GM12878 (cell line): Measurements from ENCODE around the gene CDON. TPM values are rescaled to one million over a fixed set of nuclear protein-coding genes. Genes with fewer than 3 reads are reported as not detected.

Experiments
- ATAC-seq: fragments of 200-7000 bp; cut with Tn5 transposase; 3 replicates; pipeline ENCODE4 v1.9.1; 2020; ENCODE audit warnings: mild to moderate bottlenecking, moderate library complexity
- BruUV-seq: library from RNA; stranded (reverse); fragments of 400-500 nt; replicated peaks from 2 replicates; lab custom pipeline; 2021; lab: Mats Ljungman, UMichigan
- CTCF ChIA-PET: fragments of 300-600 bp; sonication (Branson Sonifier 250); formaldehyde crosslinking; extraction: SDS; loops from one replicate; lab custom pipeline; 2021; ENCODE audit warnings: inconsistent platforms; lab: Yijun Ruan, JAX
- POLR2A ChIA-PET: fragments of 350-600 bp; formaldehyde crosslinking; extraction: SDS; loops from one replicate; lab custom pipeline; 2021; ENCODE audit warnings: inconsistent platforms; lab: Charles Lee
- RAD21 ChIA-PET: fragments of 300-600 bp; sonication (Branson Sonifier 250); formaldehyde crosslinking; loops from one replicate; lab custom pipeline; 2023; ENCODE audit warnings: antibody characterized with exemption; ENCODE audit not compliant: unreplicated experiment; lab: Charles Lee
- SMC1A ChIA-PET: fragments of 300-600 bp; sonication (Branson Sonifier 250); formaldehyde crosslinking; loops from one replicate; lab custom pipeline; 2023; ENCODE audit not compliant: unreplicated experiment, uncharacterized antibody; lab: Charles Lee
- DNase-seq: peaks from one replicate; pipeline ENCODE4 v3.0.0-alpha.2; 2011; ENCODE audit warnings: low read depth, low spot score
- FAIRE-seq: peaks from 3 replicates; lab custom pipeline; 2011; peaks lifted over from hg19 to GRCh38; lab: Jason Lieb, UNC
- H2AFZ ChIP-seq: 2 replicates; pipeline ENCODE4 v1.6.0; 2011; ENCODE audit warnings: low read depth, low read length, control low read depth; ENCODE audit not compliant: control insufficient read depth
- H3K27ac ChIP-seq: 2 replicates; pipeline ENCODE4 v1.5.1; 2011; ENCODE audit warnings: control low read depth; ENCODE audit not compliant: control insufficient read depth, insufficient read depth
- H3K27me3 ChIP-seq, 2 experiments: replicated peaks in 1 of 2; 2 replicates each; pipeline versions ENCODE4 v1.6.0 to v1.6.1; 2011; ENCODE audit warnings: low read length in 1 of 2; ENCODE audit not compliant: control insufficient read depth in 2 of 2, insufficient read depth in 2 of 2
- H3K36me3 ChIP-seq, 2 experiments: 2 replicates each; pipeline ENCODE4 v1.5.1; 2011; ENCODE audit warnings: low read length in 1 of 2; ENCODE audit not compliant: control insufficient read depth in 2 of 2, insufficient read depth in 2 of 2
- H3K4me1 ChIP-seq: 2 replicates; pipeline ENCODE4 v1.6.1; 2011; ENCODE audit warnings: mild to moderate bottlenecking, low read length, moderate library complexity, mixed read lengths; ENCODE audit not compliant: control insufficient read depth, insufficient read depth
- H3K4me2 ChIP-seq: 2 replicates; pipeline ENCODE4 v1.6.0; 2011; ENCODE audit warnings: control low read depth; ENCODE audit not compliant: control insufficient read depth, insufficient read depth
- H3K4me3 ChIP-seq: fragments of 200-600 bp; sonication (generic); 2 replicates; pipeline ENCODE4 v1.5.1; 2016
- H3K79me2 ChIP-seq: 2 replicates; pipeline ENCODE4 v1.6.0; 2011; ENCODE audit warnings: low read length; ENCODE audit not compliant: control insufficient read depth, insufficient read depth
- H3K9ac ChIP-seq: 2 replicates; pipeline ENCODE4 v1.8.0; 2011; ENCODE audit warnings: low read length, control low read depth, mixed read lengths; ENCODE audit not compliant: control insufficient read depth, insufficient read depth
- H3K9me3 ChIP-seq: replicated peaks from 3 replicates; pipeline ENCODE4 v1.5.1; 2011; ENCODE audit warnings: mild to moderate bottlenecking, low read length; ENCODE audit not compliant: control insufficient read depth, insufficient read depth
- H4K20me1 ChIP-seq: 2 replicates; pipeline ENCODE4 v1.6.0; 2011; ENCODE audit not compliant: control insufficient read depth, insufficient read depth
- FOS ChIP-seq: IDR thresholded peaks from 3 replicates; pipeline ENCODE4 v1.6.1; 2011; ENCODE audit warnings: borderline replicate concordance; ENCODE audit not compliant: insufficient read length; ENCODE audit errors: extremely low read depth
- HDGF ChIP-seq: fragments of 450-650 bp; IDR thresholded peaks from 2 replicates; pipeline ENCODE4 v1.6.1; 2016; ENCODE audit warnings: antibody characterized with exemption
- MYC ChIP-seq: IDR thresholded peaks from 2 replicates; pipeline ENCODE4 v1.6.1; 2011; ENCODE audit warnings: mild to moderate bottlenecking, low read length, moderate library complexity, inconsistent platforms; ENCODE audit not compliant: insufficient read depth, insufficient replicate concordance, insufficient read length, severe bottlenecking
- NR2C1 ChIP-seq: fragments of 450-650 bp; IDR thresholded peaks from 2 replicates; pipeline ENCODE4 v1.6.1; 2017; ENCODE audit warnings: antibody characterized with exemption, mild to moderate bottlenecking, moderate library complexity
- NRF1 ChIP-seq: conservative IDR thresholded peaks from 2 replicates; pipeline ENCODE4 v1.6.1; 2011; ENCODE audit warnings: mild to moderate bottlenecking, low read depth, low read length, improper control_type of control experiment
- PKNOX1 ChIP-seq: fragments of 450-650 bp; IDR thresholded peaks from 2 replicates; pipeline ENCODE4 v1.6.1; 2016; ENCODE audit warnings: mild to moderate bottlenecking
- SMAD5 ChIP-seq: IDR thresholded peaks from 2 replicates; pipeline ENCODE4 v1.6.1; 2016; ENCODE audit warnings: antibody characterized with exemption, low read depth
- ZBED1 ChIP-seq: IDR thresholded peaks from 2 replicates; pipeline ENCODE4 v1.6.1; 2016; ENCODE audit warnings: borderline replicate concordance
- WGBS: methylation state at CpG from one replicate; pipeline ENCODE4 v1.1.6; 2016; ENCODE audit warnings: low lambda C conversion rate; ENCODE audit not compliant: insufficient replicate concordance, insufficient coverage; ENCODE audit errors: missing lambda C conversion rate; 5-methylcytosine and 5-hydroxymethylcytosine counted together
- in situ Hi-C: fragments of 300-500 bp; cut with MboI; formaldehyde crosslinking; loops from 9 replicates; pipeline ENCODE4 v1.14.3; 2018; ENCODE audit warnings: mixed read lengths
- intact Hi-C: fragments of 100-400 bp; cut with micrococcal nuclease; formaldehyde crosslinking; loops from one replicate; pipeline ENCODE4 v1.14.2; 2022; ENCODE audit not compliant: unreplicated experiment
- polyA plus RNA-seq, 11 experiments: library from polyadenylated mRNA; depleted of rRNA in 4 of 11; unstranded in 6 of 11; stranded (reverse) in 5 of 11; fragments of >200 nt; fragmentation: Nextera tagmentation in 4 of 11; fragmentation: Illumina TruSeq in 1 of 11; extraction: Ambion mirVana in 4 of 11; extraction: Trizol in 1 of 11; gene quantifications; 1 replicate in 1 of 11; 2 replicates in 10 of 11; pipeline versions ENCODE4 v1.2.1 to v1.2.3, GENCODE V29; 2011 to 2016; ENCODE audit warnings: inconsistent platforms in 2 of 11, missing spikeins in 2 of 11, low read depth in 1 of 11
- total RNA-seq, 4 experiments: library from RNA; depleted of rRNA in 3 of 4; stranded (reverse); fragments of >200 nt in 3 of 4; fragmentation: Illumina TruSeq in 1 of 4; extraction: Trizol in 1 of 4; gene quantifications; 2 replicates each; pipeline versions ENCODE4 v1.2.1 to v1.2.3, GENCODE V29; 2013 to 2021

CDON gene
- total and polyA plus RNA-seq, 10 of the 15 experiments (the other 5 are each of a cell fraction or from before 2014, with no cell fraction given): 0.07 to 4.2 (median 0.36) TPM

- TF ChIP-seq NR2C1: no peak
- no peak for TF ChIP-seq ZBED1
- no peak for TF ChIP-seq SMAD5
- TF ChIP-seq PKNOX1: no peak
- no peak for TF ChIP-seq FOS
- no peak for TF ChIP-seq MYC
- TF ChIP-seq HDGF: no peak
- TF ChIP-seq NRF1: no peak
- RAD21 ChIA-PET: interaction anchor here (1.2 kb wide), 1 partner anchor 26 kb away, joined by 3 read pairs; no protein-coding TSS in a partner anchor
- 0 out of 4 replicates have a peak, but pooled peaks cover 0 to 3% of the 10 kb centered on the region in 2 experiments for H3K27me3 ChIP-seq
- no peak overlapping the region for H3K4me2 ChIP-seq
- no peaks in the 10 kb centered on the region for H3K79me2 ChIP-seq
- ATAC-seq (no peak), DNase-seq (no peak), FAIRE-seq (no peak)
- H3K4me1 ChIP-seq: no peaks in the 10 kb centered on the region
- no peak overlapping the region for H2AFZ ChIP-seq
- in situ Hi-C loops: no loop called here
- H4K20me1 ChIP-seq: no peaks in the 10 kb centered on the region
- CTCF ChIA-PET: interaction anchor here (0.9 kb wide), 1 partner anchor 24 kb away, joined by 3 read pairs; no protein-coding TSS in a partner anchor
- H3K27ac ChIP-seq: no peak overlapping the region
- intact Hi-C loops: no loop called here
- WGBS: 12% methylated on average over 10 of the region's 10 CpGs
- SMC1A ChIA-PET: interaction anchor here (0.7 to 1.2 kb wide), 3 partner anchors 8 to 98 kb away, joined by 3 to 4 read pairs (median 3); no protein-coding TSS in a partner anchor
- H3K36me3 ChIP-seq: no peaks in the 10 kb centered on the region
- POLR2A ChIA-PET: interaction anchor here (0.7 kb wide), 1 partner anchor 257 kb away, joined by 3 read pairs; no protein-coding TSS in a partner anchor
- H3K9me3 ChIP-seq: no peaks in the 10 kb centered on the region
- no TSS peak for BruUV-seq
- no peak overlapping the region for H3K9ac ChIP-seq
- H3K4me3 ChIP-seq: no peak overlapping the region
Measured at GRCh38 chr11:126034039-126034932, 28.4 kb downstream of the CDON start.
